Measurements from ENCODE around the gene SPACA4.

The SPACA4 gene

GRCh38 chr19:48603850-48604249 is 2.7 kb upstream of the SPACA4 start:
- H3F3A ChIP-seq (ENCODE audit: control insufficient read depth, insufficient read depth): no peaks in the 10 kb centered on the region
- TF ChIP-seq EZH2phosphoT487 (IDR thresholded peaks at IDR 0.05; ENCODE audit: borderline replicate concordance, low read length): no peak
- TF ChIP-seq, protein P1, sequence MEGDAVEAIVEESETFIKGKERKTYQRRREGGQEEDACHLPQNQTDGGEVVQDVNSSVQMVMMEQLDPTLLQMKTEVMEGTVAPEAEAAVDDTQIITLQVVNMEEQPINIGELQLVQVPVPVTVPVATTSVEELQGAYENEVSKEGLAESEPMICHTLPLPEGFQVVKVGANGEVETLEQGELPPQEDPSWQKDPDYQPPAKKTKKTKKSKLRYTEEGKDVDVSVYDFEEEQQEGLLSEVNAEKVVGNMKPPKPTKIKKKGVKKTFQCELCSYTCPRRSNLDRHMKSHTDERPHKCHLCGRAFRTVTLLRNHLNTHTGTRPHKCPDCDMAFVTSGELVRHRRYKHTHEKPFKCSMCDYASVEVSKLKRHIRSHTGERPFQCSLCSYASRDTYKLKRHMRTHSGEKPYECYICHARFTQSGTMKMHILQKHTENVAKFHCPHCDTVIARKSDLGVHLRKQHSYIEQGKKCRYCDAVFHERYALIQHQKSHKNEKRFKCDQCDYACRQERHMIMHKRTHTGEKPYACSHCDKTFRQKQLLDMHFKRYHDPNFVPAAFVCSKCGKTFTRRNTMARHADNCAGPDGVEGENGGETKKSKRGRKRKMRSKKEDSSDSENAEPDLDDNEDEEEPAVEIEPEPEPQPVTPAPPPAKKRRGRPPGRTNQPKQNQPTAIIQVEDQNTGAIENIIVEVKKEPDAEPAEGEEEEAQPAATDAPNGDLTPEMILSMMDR (IDR thresholded peaks at IDR 0.05; ENCODE audit: low read depth, low read length, poor library complexity, severe bottlenecking): no peak
- no peaks in the 10 kb centered on the region for H3K27me3 ChIP-seq (ENCODE audit: control insufficient read depth, low read length)
- 0 out of 2 replicates have a peak, but pooled peaks cover 1% of the 10 kb centered on the region for H3K4me1 ChIP-seq (ENCODE audit: control insufficient read depth, low read length)
- no peaks in the 10 kb centered on the region for H3K36me3 ChIP-seq (ENCODE audit: control insufficient read depth, low read length)
- H3K9me2 ChIP-seq (replicated peaks; ENCODE audit: control insufficient read depth, low read length): no peaks in the 10 kb centered on the region
- H3K27ac ChIP-seq (ENCODE audit: low read depth, low read length): no peak overlapping the region
- H3K9me3 ChIP-seq (ENCODE audit: control insufficient read depth, insufficient read depth, low read length): no peaks in the 10 kb centered on the region
- no peaks in the 10 kb centered on the region for H3K79me2 ChIP-seq (ENCODE audit: control insufficient read depth, low read length)
- H3K4me2 ChIP-seq (ENCODE audit: low read length): no peak overlapping the region
- no peaks in the 10 kb centered on the region for H4K20me1 ChIP-seq (ENCODE audit: control insufficient read depth, insufficient read depth, low read depth, low read length)
- H3K4me3 ChIP-seq (ENCODE audit: low read length): no peak overlapping the region

- Histone ChIP-seq H3K36me3 (ENCODE audit: control insufficient read depth, low read length) (no peaks in the 10 kb centered on the region), H4K20me1 (ENCODE audit: control insufficient read depth, insufficient read depth, low read depth, low read length) (no peaks in the 10 kb centered on the region), H3K4me1 (ENCODE audit: control insufficient read depth, low read length) (0 out of 2 replicates have a peak, but pooled peaks cover 3% of the 10 kb centered on the region), H3K9me3 (ENCODE audit: control insufficient read depth, insufficient read depth, low read length) (no peaks in the 10 kb centered on the region), H3K27me3 (ENCODE audit: control insufficient read depth, low read length) (no peaks in the 10 kb centered on the region), H3K4me3 (ENCODE audit: low read length) (no peak overlapping the region), H3K79me2 (ENCODE audit: control insufficient read depth, low read length) (no peaks in the 10 kb centered on the region), H3K4me2 (ENCODE audit: low read length) (no peak overlapping the region), H3K27ac (ENCODE audit: low read depth, low read length) (no peak overlapping the region), H3F3A (ENCODE audit: control insufficient read depth, insufficient read depth) (no peaks in the 10 kb centered on the region), H3K9me2 (replicated peaks; ENCODE audit: control insufficient read depth, low read length) (no peaks in the 10 kb centered on the region)
- TF ChIP-seq, protein P1 (IDR thresholded peaks at IDR 0.05; ENCODE audit: low read depth, low read length, poor library complexity, severe bottlenecking): no peak
Observed at GRCh38 chr19:48607359-48607755, 815 bp downstream of the SPACA4 start.

DNA sequence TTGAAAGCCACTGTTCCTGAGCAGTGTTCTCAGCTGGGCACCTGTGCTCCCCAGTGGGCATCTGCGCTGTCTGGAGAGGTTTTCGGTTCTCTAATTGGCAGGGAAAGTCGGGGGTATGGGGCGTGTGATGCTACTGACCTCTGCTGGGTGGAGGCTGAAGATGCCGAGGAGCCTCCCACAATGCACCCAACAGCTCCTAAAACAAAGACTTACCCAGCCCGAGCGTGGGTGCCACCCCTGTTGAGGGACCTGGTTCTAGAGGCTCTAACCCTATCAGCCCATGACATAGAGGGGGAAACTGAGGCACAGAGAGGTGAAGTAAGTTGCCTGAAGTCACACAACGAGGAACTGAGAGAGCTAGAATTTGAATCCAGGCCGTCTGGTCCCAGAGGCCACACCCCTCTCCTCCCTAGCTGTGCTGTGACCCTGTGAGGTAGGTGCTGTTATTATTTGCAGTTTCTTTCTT is 2.3 kb downstream of the SPACA4 start:
- no peaks in the 10 kb centered on the region for H3K79me2 ChIP-seq (ENCODE audit: control insufficient read depth, low read length)
- peaks cover 11% of the 10 kb centered on the region for H3K36me3 ChIP-seq (ENCODE audit: control insufficient read depth, low read length)
- no peak overlapping the region for H3K4me3 ChIP-seq (ENCODE audit: low read length)
- 0 out of 2 replicates have a peak, but pooled peaks cover 3% of the 10 kb centered on the region for H3K4me1 ChIP-seq (ENCODE audit: control insufficient read depth, low read length)
- TF ChIP-seq, protein P1 (IDR thresholded peaks at IDR 0.05; ENCODE audit: low read depth, low read length, poor library complexity, severe bottlenecking): peak; percentile 66
- TF ChIP-seq EZH2phosphoT487 (IDR thresholded peaks at IDR 0.05; ENCODE audit: borderline replicate concordance, low read length): no peak
- H3K9me2 ChIP-seq (replicated peaks; ENCODE audit: control insufficient read depth, low read length): no peaks in the 10 kb centered on the region
- H3F3A ChIP-seq (ENCODE audit: control insufficient read depth, insufficient read depth): peaks cover 2% of the 10 kb centered on the region; the same call in 1 of the 2 replicates
- H3K4me2 ChIP-seq (ENCODE audit: low read length): no peak overlapping the region
- no peaks in the 10 kb centered on the region for H3K27me3 ChIP-seq (ENCODE audit: control insufficient read depth, low read length)
- H4K20me1 ChIP-seq (ENCODE audit: control insufficient read depth, insufficient read depth, low read depth, low read length): no peaks in the 10 kb centered on the region
- H3K27ac ChIP-seq (ENCODE audit: low read depth, low read length): no peak overlapping the region
- no peaks in the 10 kb centered on the region for H3K9me3 ChIP-seq (ENCODE audit: control insufficient read depth, insufficient read depth, low read length)
